H9 (cell line): Measurements from ENCODE around the gene GPR146. TPM values are rescaled to one million over a fixed set of nuclear protein-coding genes. Genes with fewer than 3 reads are reported as not detected.

ENCODE experiments used
- DNase-seq: peaks from one replicate; pipeline ENCODE4 v3.0.0-alpha.2; 2017
- H2AFZ ChIP-seq: one replicate; pipeline ENCODE4 v1.6.1; 2013; ENCODE audit warnings: mild to moderate bottlenecking, low read length, control low read depth, moderate library complexity
- H2AK5ac ChIP-seq: 2 replicates; pipeline ENCODE4 v1.6.1; 2013; ENCODE audit warnings: low read length, control low read depth, mixed read lengths; ENCODE audit not compliant: insufficient read length
- H2BK120ac ChIP-seq: one replicate; pipeline ENCODE4 v1.6.1; 2013; ENCODE audit warnings: low read depth, mild to moderate bottlenecking, low read length, control low read depth, inconsistent platforms; ENCODE audit not compliant: poor library complexity, severe bottlenecking
- H2BK12ac ChIP-seq: 2 replicates; pipeline ENCODE4 v1.6.1; 2013; ENCODE audit warnings: low read length, control low read depth, mixed read lengths, low read depth; ENCODE audit not compliant: insufficient read length
- H2BK15ac ChIP-seq: 2 replicates; pipeline ENCODE4 v1.6.1; 2013; ENCODE audit warnings: low read depth, low read length, control low read depth
- H2BK20ac ChIP-seq: one replicate; pipeline ENCODE4 v1.6.1; 2013; ENCODE audit warnings: low read depth, mild to moderate bottlenecking, low read length, control low read depth, inconsistent platforms; ENCODE audit not compliant: poor library complexity, severe bottlenecking
- H2BK5ac ChIP-seq: 2 replicates; pipeline ENCODE4 v1.6.1; 2013; ENCODE audit warnings: low read length, control low read depth, mixed read lengths; ENCODE audit not compliant: insufficient read length
- H3K14ac ChIP-seq: 2 replicates; pipeline ENCODE4 v1.6.1; 2013; ENCODE audit warnings: low read length, control low read depth; ENCODE audit not compliant: insufficient read depth
- H3K18ac ChIP-seq: 2 replicates; pipeline ENCODE4 v1.6.1; 2013; ENCODE audit warnings: low read depth, mild to moderate bottlenecking, mixed read lengths, low read length, control low read depth; ENCODE audit not compliant: insufficient read length
- H3K23ac ChIP-seq: 2 replicates; pipeline ENCODE4 v1.6.1; 2013; ENCODE audit warnings: low read length, control low read depth, mixed read lengths, low read depth; ENCODE audit not compliant: insufficient read length
- H3K23me2 ChIP-seq: 2 replicates; pipeline ENCODE4 v1.6.1; 2013; ENCODE audit warnings: low read depth, mild to moderate bottlenecking, mixed read lengths, low read length, control low read depth; ENCODE audit not compliant: insufficient read length, poor library complexity, severe bottlenecking
- H3K27ac ChIP-seq: 2 replicates; pipeline ENCODE4 v1.5.1; 2013; ENCODE audit warnings: low read length, control low read depth, mixed read lengths, low read depth; ENCODE audit not compliant: insufficient read length
- H3K27me3 ChIP-seq: 2 replicates; pipeline ENCODE4 v1.6.1; 2013; ENCODE audit warnings: low read length, control low read depth, inconsistent platforms; ENCODE audit not compliant: insufficient read depth
- H3K4ac ChIP-seq: 2 replicates; pipeline ENCODE4 v1.6.1; 2013; ENCODE audit warnings: low read depth, mild to moderate bottlenecking, control low read depth, inconsistent platforms, low read length, moderate library complexity
- H3K4me1 ChIP-seq: 2 replicates; pipeline ENCODE4 v1.6.1; 2013; ENCODE audit warnings: low read length, control low read depth, inconsistent platforms; ENCODE audit not compliant: insufficient read depth
- H3K4me2 ChIP-seq: 2 replicates; pipeline ENCODE4 v1.6.1; 2013; ENCODE audit warnings: low read length, control low read depth, mixed read lengths; ENCODE audit not compliant: insufficient read length, insufficient read depth
- H3K56ac ChIP-seq: 2 replicates; pipeline ENCODE4 v1.6.1; 2013; ENCODE audit warnings: low read depth, mild to moderate bottlenecking, mixed read lengths, low read length, control low read depth; ENCODE audit not compliant: insufficient read length
- H3K79me1 ChIP-seq: 2 replicates; pipeline ENCODE4 v1.6.1; 2013; ENCODE audit warnings: low read depth, mild to moderate bottlenecking, moderate library complexity, low read length, control low read depth, inconsistent platforms; ENCODE audit not compliant: insufficient read depth, poor library complexity, severe bottlenecking
- H3K79me2 ChIP-seq: 2 replicates; pipeline ENCODE4 v1.6.1; 2013; ENCODE audit warnings: low read length, control low read depth, inconsistent platforms; ENCODE audit not compliant: insufficient read depth
- H3K9ac ChIP-seq: 2 replicates; pipeline ENCODE4 v1.6.1; 2013; ENCODE audit warnings: low read length, control low read depth, mixed read lengths; ENCODE audit not compliant: insufficient read length; ENCODE audit errors: extremely low read depth
- H3K9me3 ChIP-seq: one replicate; pipeline ENCODE4 v1.6.1; 2013; ENCODE audit warnings: low read depth, low read length, inconsistent platforms; ENCODE audit not compliant: control insufficient read depth
- H3T11ph ChIP-seq: one replicate; pipeline ENCODE4 v1.6.1; 2013; ENCODE audit warnings: mild to moderate bottlenecking, low read length, control low read depth, inconsistent platforms
- H4K20me1 ChIP-seq: one replicate; pipeline ENCODE4 v1.6.1; 2013; ENCODE audit not compliant: control insufficient read depth, insufficient read length, insufficient read depth
- H4K5ac ChIP-seq: 2 replicates; pipeline ENCODE4 v1.6.1; 2013; ENCODE audit warnings: low read depth, mild to moderate bottlenecking, mixed read lengths, low read length, control low read depth; ENCODE audit not compliant: insufficient read length
- H4K8ac ChIP-seq: replicated peaks from 2 replicates; pipeline ENCODE4 v1.6.1; 2013; ENCODE audit warnings: low read length, control low read depth, mixed read lengths, low read depth; ENCODE audit not compliant: insufficient read length
- H4K91ac ChIP-seq: 2 replicates; pipeline ENCODE4 v1.6.1; 2013; ENCODE audit warnings: low read depth, mild to moderate bottlenecking, moderate library complexity, mixed read lengths, low read length, control low read depth; ENCODE audit not compliant: insufficient read length
- H3K27ac Mint-ChIP-seq, 3 experiments: 2 replicates in 2 of 3; 3 replicates in 1 of 3; pipeline ENCODE4 v1.8.0; 2020 to 2021; ENCODE audit warnings: mixed read lengths in 3 of 3, mild to moderate bottlenecking in 1 of 3, moderate library complexity in 1 of 3
- H3K27me3 Mint-ChIP-seq: 2 replicates; pipeline ENCODE4 v1.8.0; 2021; ENCODE audit warnings: low read depth, mild to moderate bottlenecking, moderate library complexity, mixed read lengths
- H3K36me3 Mint-ChIP-seq, 3 experiments: 2 replicates in 2 of 3; 3 replicates in 1 of 3; pipeline ENCODE4 v1.8.0; 2020 to 2021; ENCODE audit warnings: low read depth in 3 of 3, mixed read lengths in 3 of 3; ENCODE audit not compliant: insufficient read depth in 1 of 3
- H3K4me1 Mint-ChIP-seq, 2 experiments: 2 replicates each; pipeline ENCODE4 v1.8.0; 2020; ENCODE audit warnings: mixed read lengths in 2 of 2
- H3K4me3 Mint-ChIP-seq, 2 experiments: 2 replicates in 1 of 2; 3 replicates in 1 of 2; pipeline ENCODE4 v1.8.0; 2020 to 2021; ENCODE audit warnings: mild to moderate bottlenecking in 2 of 2, mixed read lengths in 2 of 2, moderate library complexity in 1 of 2
- H3K9me3 Mint-ChIP-seq, 2 experiments: 2 replicates in 1 of 2; 3 replicates in 1 of 2; pipeline ENCODE4 v1.8.0; 2020; ENCODE audit warnings: mild to moderate bottlenecking in 2 of 2, mixed read lengths in 2 of 2, moderate library complexity in 1 of 2
- CTCF ChIP-seq: fragments of 200-600 bp; sonication (generic); conservative IDR thresholded peaks from 3 replicates; pipeline ENCODE4 v1.8.0; 2021; ENCODE audit warnings: antibody characterized with exemption, mild to moderate bottlenecking
- WGBS: extraction: QIAGEN DNeasy Blood & Tissue Kit; methylation state at CpG from one replicate; pipeline ENCODE4 v1.1.7; 2013; ENCODE audit warnings: missing lambda C conversion rate, low lambda C conversion rate, mixed read lengths; ENCODE audit not compliant: insufficient read length; ENCODE audit errors: extremely low coverage; 5-methylcytosine and 5-hydroxymethylcytosine counted together
- total RNA-seq: library from RNA; stranded (reverse); gene quantifications from 2 replicates; pipeline ENCODE4 v1.2.1, GENCODE V29; 2021

Gene GPR146
- total RNA-seq, 1 experiment from 2014 or later = 1.4 TPM

GRCh38 chr7:1029637-1030443 lies 14.5 kb upstream of the GPR146 start:
- H3K9me3 Mint-ChIP-seq = no peaks in the 10 kb centered on the region
- Histone ChIP-seq H3K23ac (no peak overlapping the region), H3K4me2 (no peak overlapping the region), H2AK5ac (no peak overlapping the region), H3K27ac (no peak overlapping the region), H2BK120ac (no peak overlapping the region), H3K23me2 (no peaks in the 10 kb centered on the region), H3K4me1 (no peaks in the 10 kb centered on the region), H3K18ac (no peak overlapping the region), H3K27me3 (no peaks in the 10 kb centered on the region), H3K9ac (no peak overlapping the region), H3T11ph (no peak overlapping the region), H3K9me3 (no peaks in the 10 kb centered on the region), H4K20me1 (no peaks in the 10 kb centered on the region), H2BK15ac (no peak overlapping the region), H2BK5ac (no peak overlapping the region), H2AFZ (no peak overlapping the region), H4K5ac (no peak overlapping the region), H3K79me1 (no peaks in the 10 kb centered on the region), H3K56ac (no peak overlapping the region), H3K4ac (no peak overlapping the region), H4K8ac (no peak overlapping the region), H3K14ac (no peak overlapping the region), H4K91ac (no peak overlapping the region), H3K79me2 (no peaks in the 10 kb centered on the region), H2BK12ac (no peak overlapping the region), H2BK20ac (no peak overlapping the region)
- H3K4me1 Mint-ChIP-seq = peaks cover 13 to 23% of the 10 kb centered on the region in 2 experiments
- peak overlapping the region in 1 of 2 experiments; percentile 67; a peak in 2 of 5 replicates for H3K4me3 Mint-ChIP-seq
- WGBS = 100% methylated on average over 2 of the region's 33 CpGs
- TF ChIP-seq CTCF = no peak
- peaks cover 2% of the 10 kb centered on the region; the same call in 1 of the 2 replicates for H3K27me3 Mint-ChIP-seq
- no peak for DNase-seq
- H3K27ac Mint-ChIP-seq = peak overlapping the region; percentile 8 to 88 (median 83); a peak in 5 of 7 replicates
- peaks cover 1 to 15% (median 3%) of the 10 kb centered on the region in 3 experiments; a peak in 6 of 7 replicates for H3K36me3 Mint-ChIP-seq
